K562 (cell line): ENCODE results near the gene RBFOX1. TPM values are rescaled to one million over a fixed set of nuclear protein-coding genes. Genes with fewer than 3 reads are reported as not detected.

Experiments used
- ATAC-seq: fragments of 200-7000 bp; cut with Tn5 transposase; 3 replicates; pipeline ENCODE4 v1.9.1; 2020; ENCODE audit warnings: moderate library complexity
- BruUV-seq: library from RNA; stranded (reverse); fragments of 400-500 nt; replicated peaks from 2 replicates; lab custom pipeline; 2021; lab: Mats Ljungman, UMichigan
- CTCF ChIA-PET: fragments of 300-600 bp; formaldehyde crosslinking; extraction: SDS; loops from one replicate; lab custom pipeline; 2021; ENCODE audit warnings: low intra/inter-chr PET ratio; lab: Yijun Ruan, JAX
- POLR2A ChIA-PET: fragments of 300-600, 350-650 bp; sonication (Branson Sonifier 250); formaldehyde crosslinking; extraction: SDS; loops from one replicate; lab custom pipeline; 2021; ENCODE audit warnings: antibody characterized with exemption, inconsistent platforms; lab: Yijun Ruan, JAX
- DNase-seq, 4 experiments: peaks; one replicate each; pipeline versions ENCODE4 v3.0.0 to v3.0.0-alpha.2; 2011 to 2018; ENCODE audit warnings: low spot score in 3 of 4, mixed read lengths in 3 of 4; ENCODE audit errors: extremely low read depth in 1 of 4
- FAIRE-seq: peaks from 2 replicates; lab custom pipeline; 2011; peaks lifted over from hg19 to GRCh38; lab: Jason Lieb, UNC
- H2AFZ ChIP-seq: 2 replicates; pipeline ENCODE4 v1.6.0; 2011; ENCODE audit warnings: low read depth, low read length, control low read depth, inconsistent platforms
- H3K27ac ChIP-seq: fragments of 200-600 bp; 3 replicates; pipeline ENCODE4 v1.8.0; 2011; ENCODE audit warnings: low read depth, mild to moderate bottlenecking, control low read depth, inconsistent platforms, low read length, moderate library complexity, mixed read lengths; ENCODE audit errors: extremely low read depth
- H3K27me3 ChIP-seq, 2 experiments: fragments of 300-600 bp in 1 of 2; 2 replicates in 1 of 2; 3 replicates in 1 of 2; pipeline versions ENCODE4 v1.6.0 to v1.8.0; 2011; ENCODE audit warnings: inconsistent platforms in 2 of 2, low read length in 2 of 2, mild to moderate bottlenecking in 1 of 2, mixed read lengths in 1 of 2, moderate library complexity in 1 of 2; ENCODE audit not compliant: control insufficient read depth in 2 of 2, insufficient read depth in 2 of 2
- H3K36me3 ChIP-seq: fragments of 300-600 bp; 3 replicates; pipeline ENCODE4 v1.8.0; 2011; ENCODE audit warnings: mild to moderate bottlenecking, low read length, inconsistent platforms; ENCODE audit not compliant: control insufficient read depth, insufficient read depth
- H3K4me1 ChIP-seq, 2 experiments: fragments of 200-600 bp in 1 of 2; replicated peaks in 1 of 2; 2 replicates in 1 of 2; 3 replicates in 1 of 2; pipeline versions ENCODE4 v1.5.1 to v1.8.0; 2011; ENCODE audit warnings: inconsistent platforms in 2 of 2, low read length in 2 of 2, mild to moderate bottlenecking in 1 of 2, mixed read lengths in 1 of 2, moderate library complexity in 1 of 2; ENCODE audit not compliant: control insufficient read depth in 2 of 2, insufficient read depth in 2 of 2
- H3K4me2 ChIP-seq: 2 replicates; pipeline ENCODE4 v1.6.1; 2011; ENCODE audit warnings: low read length, control low read depth, inconsistent platforms, mixed read lengths; ENCODE audit not compliant: insufficient read depth
- H3K4me3 ChIP-seq: fragments of 200-600 bp; sonication (generic), shearing (Covaris generic); 2 replicates; pipeline ENCODE4 v1.5.1; 2016; ENCODE audit warnings: control low read depth, inconsistent platforms
- H3K79me2 ChIP-seq: fragments of 200-600 bp; 3 replicates; pipeline ENCODE4 v1.8.0; 2011; ENCODE audit warnings: low read length, inconsistent platforms; ENCODE audit not compliant: control insufficient read depth, insufficient read depth
- H3K9ac ChIP-seq, 2 experiments: 2 replicates each; pipeline versions ENCODE4 v1.6.0 to v1.6.1; 2011; ENCODE audit warnings: low read depth in 2 of 2, low read length in 2 of 2, control low read depth in 1 of 2, inconsistent platforms in 1 of 2, mild to moderate bottlenecking in 1 of 2, mixed read lengths in 1 of 2; ENCODE audit not compliant: insufficient read depth in 1 of 2
- H3K9me1 ChIP-seq: one replicate; pipeline ENCODE4 v1.6.0; 2011; ENCODE audit warnings: inconsistent platforms, mild to moderate bottlenecking, low read length, moderate library complexity; ENCODE audit not compliant: control insufficient read depth, insufficient read depth
- H3K9me3 ChIP-seq: replicated peaks from 2 replicates; pipeline ENCODE4 v1.5.1; 2011; ENCODE audit warnings: low read depth, low read length, inconsistent platforms; ENCODE audit not compliant: control insufficient read depth, insufficient read depth
- H4K20me1 ChIP-seq: replicated peaks from 2 replicates; pipeline ENCODE4 v1.6.1; 2011; ENCODE audit warnings: low read length, inconsistent platforms, mixed read lengths; ENCODE audit not compliant: control insufficient read depth, insufficient read depth
- CBX8 ChIP-seq: fragments of 200-600 bp; sonication (generic); IDR thresholded peaks from 2 replicates; pipeline ENCODE4 v1.6.1; 2012; ENCODE audit warnings: borderline replicate concordance, mixed run types, low read depth, mild to moderate bottlenecking, moderate library complexity, mixed read lengths, low read length, control low read depth, inconsistent platforms; ENCODE audit not compliant: poor library complexity, severe bottlenecking; ENCODE audit errors: extremely low read depth
- CREB5 ChIP-seq: fragments of 250-450 bp; sonication (Bioruptor Pico); IDR thresholded peaks from 2 replicates; pipeline ENCODE4 v1.5.0; 2020; ENCODE audit warnings: mild to moderate bottlenecking
- CREM ChIP-seq: IDR thresholded peaks from 2 replicates; pipeline ENCODE4 v1.6.1; 2014; ENCODE audit warnings: antibody characterized with exemption, low read depth
- GTF2F1 ChIP-seq: IDR thresholded peaks from 2 replicates; pipeline ENCODE4 v1.6.1; 2011; ENCODE audit warnings: low read depth, low read length, improper control_type of control experiment
- ILF3 ChIP-seq: fragments of 450-650 bp; IDR thresholded peaks from 2 replicates; pipeline ENCODE4 v1.6.1; 2018; ENCODE audit warnings: antibody characterized with exemption, mild to moderate bottlenecking, moderate library complexity, borderline replicate concordance
- LCOR ChIP-seq: sonication (generic); formaldehyde crosslinking; IDR thresholded peaks from 2 replicates; pipeline ENCODE4 v1.8.0; 2022; ENCODE audit warnings: mild to moderate bottlenecking, missing genetic modification reagents
- MYBL2 ChIP-seq, 2 experiments: fragments of 450-650 bp in 1 of 2; sonication (generic) in 1 of 2; formaldehyde crosslinking in 1 of 2; IDR thresholded peaks; 2 replicates each; pipeline versions ENCODE4 v1.6.1 to v1.8.1; 2017 to 2022; ENCODE audit warnings: borderline replicate concordance in 1 of 2, inconsistent platforms in 1 of 2, low read depth in 1 of 2, mild to moderate bottlenecking in 1 of 2, missing genetic modification reagents in 1 of 2, moderate library complexity in 1 of 2
- SAFB ChIP-seq: fragments of 200-400 bp; formaldehyde crosslinking; IDR thresholded peaks from 2 replicates; pipeline ENCODE4 v1.6.1; 2017; ENCODE audit warnings: low read depth, low read length, borderline replicate concordance
- SMARCC2 ChIP-seq: fragments of 450-650 bp; IDR thresholded peaks from 2 replicates; pipeline ENCODE4 v1.6.1; 2017; ENCODE audit warnings: antibody characterized with exemption, moderate library complexity, mild to moderate bottlenecking, low read depth
- ZNF79 ChIP-seq: fragments of 250-450 bp; sonication (Bioruptor Pico); IDR thresholded peaks from 2 replicates; pipeline ENCODE4 v1.4.0; 2020; ENCODE audit warnings: low read depth, mild to moderate bottlenecking, moderate library complexity
- WGBS: fragments of 100-300 bp; shearing (Covaris generic); methylation state at CpG from one replicate; pipeline ENCODE4 v1.1.6; 2016; ENCODE audit warnings: low coverage, mixed read lengths; ENCODE audit not compliant: insufficient coverage; ENCODE audit errors: missing lambda C conversion rate; 5-methylcytosine and 5-hydroxymethylcytosine counted together
- in situ Hi-C: fragments of 300-500 bp; cut with MboI; formaldehyde crosslinking; loops from 4 replicates; pipeline ENCODE4 v1.15.0; 2018; ENCODE audit warnings: inconsistent platforms, mixed read lengths
- intact Hi-C: fragments of 100-400 bp; cut with micrococcal nuclease; formaldehyde crosslinking; loops from 2 replicates; pipeline ENCODE4 v1.14.2; 2022
- polyA plus RNA-seq, 8 experiments: library from polyadenylated mRNA; depleted of rRNA in 4 of 8; stranded (reverse) in 5 of 8; unstranded in 3 of 8; fragments of >200 nt; fragmentation: Nextera tagmentation in 2 of 8; fragmentation: Illumina TruSeq in 1 of 8; extraction: Ambion mirVana in 2 of 8; extraction: Trizol in 1 of 8; gene quantifications; 2 replicates each; pipeline versions ENCODE4 v1.2.1 to v1.2.3, GENCODE V29; 2011 to 2014; ENCODE audit warnings: inconsistent platforms in 1 of 8, missing spikeins in 1 of 8
- total RNA-seq, 7 experiments: library from RNA; depleted of rRNA in 6 of 7; stranded (reverse); fragments of >200 nt in 6 of 7; fragmentation: Illumina TruSeq in 2 of 7; extraction: Trizol in 2 of 7; gene quantifications; 2 replicates each; pipeline versions ENCODE4 v1.2.1 to v1.2.3, GENCODE V29; 2011 to 2021; ENCODE audit warnings: low replicate concordance in 1 of 7

RBFOX1 gene
- total and polyA plus RNA-seq, 9 of the 15 experiments (the other 6 are each of a cell fraction or from before 2014, with no cell fraction given), result 0.03 TPM; not detected in 8

DNA sequence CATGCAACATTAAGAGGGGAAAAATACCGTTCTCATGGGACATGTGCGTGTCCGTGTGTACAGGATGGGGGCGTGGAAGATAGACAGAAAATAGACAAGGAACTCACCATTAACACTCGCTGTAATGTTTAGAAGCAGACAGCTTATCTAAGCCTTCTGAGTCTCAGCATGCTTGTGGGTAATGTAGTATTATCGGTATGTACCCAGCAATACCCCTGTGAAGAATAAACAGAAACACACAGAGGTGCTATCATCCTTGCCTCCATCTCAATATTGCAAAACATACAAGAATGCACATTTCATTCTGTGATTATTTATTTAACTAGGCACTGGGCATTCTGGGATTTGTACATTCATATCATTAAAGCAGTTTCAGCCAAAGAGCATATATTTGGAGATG lies 42.0 kb upstream of the RBFOX1 start (continued):
- no peak for TF ChIP-seq LCOR (CRISPR knock-in tag)

DNA sequence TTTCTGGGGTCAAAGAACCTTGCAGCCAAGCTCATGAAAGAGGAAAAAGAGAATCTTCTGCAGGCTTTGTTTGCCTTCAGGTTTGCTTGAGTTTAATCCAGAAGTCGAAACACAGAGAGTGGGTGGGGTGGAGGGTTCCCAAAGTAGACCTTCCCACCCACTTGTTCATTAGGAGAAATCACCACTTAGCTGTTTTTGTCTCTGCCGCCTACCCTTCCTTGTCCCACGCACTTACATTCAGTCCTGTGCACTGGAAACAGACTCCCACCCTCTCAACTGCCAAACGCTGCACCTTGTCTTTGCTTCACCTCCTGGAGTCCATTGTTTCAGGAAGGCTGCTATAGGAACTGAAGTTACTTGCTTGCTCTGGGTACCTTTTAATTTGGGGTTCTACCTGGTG lies 38.6 kb upstream of the RBFOX1 start:
- no peaks in the 10 kb centered on the region for H3K79me2 ChIP-seq
- in situ Hi-C loops (no loop called here), intact Hi-C loops (no loop called here)
- DNase-seq, result no peak
- no peak overlapping the region for H3K27ac ChIP-seq
- no peaks in the 10 kb centered on the region for H4K20me1 ChIP-seq
- BruUV-seq, result no TSS peak
- H3K9ac ChIP-seq, result no peak overlapping the region
- H3K27me3 ChIP-seq, result peaks cover 0 to 4% of the 10 kb centered on the region in 2 experiments; a peak in 1 of 5 replicates
- H2AFZ ChIP-seq, result no peak overlapping the region
- ChIA-PET POLR2A (interaction anchor here (0.9 kb wide), 1 partner anchor 303 kb away, joined by 3 read pairs; no protein-coding TSS in a partner anchor), CTCF (no interaction called here)
- no peaks in the 10 kb centered on the region for H3K9me3 ChIP-seq
- no peak overlapping the region for H3K4me2 ChIP-seq
- no peaks in the 10 kb centered on the region for H3K36me3 ChIP-seq
- no peak for TF ChIP-seq MYBL2 (IDR thresholded peaks at IDR 0.05; ENCODE audit: low read depth)
- TF ChIP-seq MYBL2 (CRISPR knock-in tag; IDR thresholded peaks at IDR 0.05; ENCODE audit: borderline replicate concordance), result no peak
- no peak for TF ChIP-seq CREM
- TF ChIP-seq CBX8, result no peak
- TF ChIP-seq CREB5 (CRISPR knock-in tag), result no peak
- TF ChIP-seq GTF2F1, result no peak
- no peak for TF ChIP-seq ZNF79 (CRISPR knock-in tag)
- TF ChIP-seq SMARCC2, result no peak
- no peak for TF ChIP-seq ILF3
- TF ChIP-seq SAFB, result no peak
- H3K4me3 ChIP-seq, result no peak overlapping the region
- WGBS, result 0% methylated on average over 4 of the region's 4 CpGs
- ATAC-seq, result no peak
- no peak for FAIRE-seq
- H3K9me1 ChIP-seq, result no peaks in the 10 kb centered on the region
- no peaks in the 10 kb centered on the region for H3K4me1 ChIP-seq
